Choroid plexus epithelial cell (primary cell): ENCODE measurements around the gene RPS8.
"Not testable (repeated sequence)": the region's sequence is repeated elsewhere in the genome, so short reads cannot be mapped to it uniquely, and the experiment has no call there.

Source experiments
- DNase-seq: peaks from one replicate; pipeline ENCODE4 v3.0.0-alpha.2; 2010; ENCODE audit warnings: low read depth
- H3K4me3 ChIP-seq: 2 replicates; pipeline ENCODE4 v1.5.1; 2011; ENCODE audit warnings: low read depth, mild to moderate bottlenecking, control low read depth, low read length, moderate library complexity
- CTCF ChIP-seq: conservative IDR thresholded peaks from 2 replicates; pipeline ENCODE4 v1.5.1; 2011; ENCODE audit warnings: low read depth, mild to moderate bottlenecking, control low read depth, inconsistent platforms, low read length, moderate library complexity

RPS8 gene

GRCh38 chr1:44787506-44787905, 12.2 kb downstream of the RPS8 start:
- no peak for DNase-seq
- no peak for TF ChIP-seq CTCF
- H3K4me3 ChIP-seq: no peak overlapping the region

GRCh38 chr1:44788120-44788860, 12.9 kb downstream of the RPS8 start, which contains the start of gene BEST4:
Gene BEST4, minus strand, starts transcription at chr1:44788170. Its CDS starts 465 bp downstream, at chr1:44787705.
- H3K4me3 ChIP-seq: no peak within 1 kb of the TSS
- no peak for DNase-seq
- TF ChIP-seq CTCF: no peak

- no peak for DNase-seq
- H3K4me3 ChIP-seq: no peak overlapping the region
- no peak for TF ChIP-seq CTCF
Observed at GRCh38 chr1:44790968-44791801, 15.8 kb downstream of the RPS8 start.

GRCh38 chr1:44792736-44793502, 17.6 kb downstream of the RPS8 start:
- no peak for DNase-seq
- H3K4me3 ChIP-seq: no peak overlapping the region
- TF ChIP-seq CTCF: no peak

GRCh38 chr1:44797886-44798285, 22.5 kb downstream of the RPS8 start:
- not testable (repeated sequence) for DNase-seq, H3K4me3 ChIP-seq

GRCh38 chr1:44798481-44799365, 23.4 kb downstream of the RPS8 start:
- DNase-seq: no peak

More at GRCh38 chr1:44798481-44799365, 23.4 kb downstream of the RPS8 start:
- TF ChIP-seq CTCF: no peak
- no peak overlapping the region for H3K4me3 ChIP-seq
